Activated CD4-positive, alpha-beta memory T cell treated with anti-CD3 and anti-CD28 coated beads, Interleukin-2, amount 10 ng/mL, durations not matched to agents 7 days and 5 days (primary cell): ENCODE results near the gene CEP112. TPM values are rescaled to one million over a fixed set of nuclear protein-coding genes. Genes with fewer than 3 reads are reported as not detected.

Source experiments
- CTCF ChIA-PET: fragments of 350-600 bp; sonication (Branson Sonifier 250); formaldehyde crosslinking; loops from one replicate; lab custom pipeline; 2021; ENCODE audit warnings: antibody characterized with exemption, inconsistent platforms; lab: Charles Lee
- POLR2A ChIA-PET: fragments of 350-600 bp; sonication (Branson Sonifier 250); formaldehyde crosslinking; loops from one replicate; lab custom pipeline; 2021; ENCODE audit warnings: antibody characterized with exemption; lab: Charles Lee
- DNase-seq: peaks from one replicate; pipeline ENCODE4 v3.0.0-alpha.2; 2020
- H3K27ac Mint-ChIP-seq: one replicate; pipeline ENCODE4 v1.8.0; 2021; ENCODE audit warnings: mild to moderate bottlenecking, mixed read lengths
- H3K27me3 Mint-ChIP-seq: one replicate; pipeline ENCODE4 v1.8.0; 2021; ENCODE audit warnings: mixed read lengths
- H3K36me3 Mint-ChIP-seq: one replicate; pipeline ENCODE4 v1.8.0; 2021; ENCODE audit warnings: low read depth, mixed read lengths
- H3K4me1 Mint-ChIP-seq: one replicate; pipeline ENCODE4 v1.8.0; 2021; ENCODE audit warnings: mixed read lengths
- H3K4me3 Mint-ChIP-seq: one replicate; pipeline ENCODE4 v1.8.0; 2021; ENCODE audit warnings: mild to moderate bottlenecking, mixed read lengths
- H3K9me3 Mint-ChIP-seq: one replicate; pipeline ENCODE4 v1.8.0; 2021; ENCODE audit warnings: mixed read lengths
- total RNA-seq, 2 experiments: library from RNA; stranded (reverse); gene quantifications; one replicate each; pipeline ENCODE4 v1.2.3, GENCODE V29; 2021

CEP112 gene
- total RNA-seq, 2 experiments from 2014 or later, result 4.5 to 4.6 TPM

DNA sequence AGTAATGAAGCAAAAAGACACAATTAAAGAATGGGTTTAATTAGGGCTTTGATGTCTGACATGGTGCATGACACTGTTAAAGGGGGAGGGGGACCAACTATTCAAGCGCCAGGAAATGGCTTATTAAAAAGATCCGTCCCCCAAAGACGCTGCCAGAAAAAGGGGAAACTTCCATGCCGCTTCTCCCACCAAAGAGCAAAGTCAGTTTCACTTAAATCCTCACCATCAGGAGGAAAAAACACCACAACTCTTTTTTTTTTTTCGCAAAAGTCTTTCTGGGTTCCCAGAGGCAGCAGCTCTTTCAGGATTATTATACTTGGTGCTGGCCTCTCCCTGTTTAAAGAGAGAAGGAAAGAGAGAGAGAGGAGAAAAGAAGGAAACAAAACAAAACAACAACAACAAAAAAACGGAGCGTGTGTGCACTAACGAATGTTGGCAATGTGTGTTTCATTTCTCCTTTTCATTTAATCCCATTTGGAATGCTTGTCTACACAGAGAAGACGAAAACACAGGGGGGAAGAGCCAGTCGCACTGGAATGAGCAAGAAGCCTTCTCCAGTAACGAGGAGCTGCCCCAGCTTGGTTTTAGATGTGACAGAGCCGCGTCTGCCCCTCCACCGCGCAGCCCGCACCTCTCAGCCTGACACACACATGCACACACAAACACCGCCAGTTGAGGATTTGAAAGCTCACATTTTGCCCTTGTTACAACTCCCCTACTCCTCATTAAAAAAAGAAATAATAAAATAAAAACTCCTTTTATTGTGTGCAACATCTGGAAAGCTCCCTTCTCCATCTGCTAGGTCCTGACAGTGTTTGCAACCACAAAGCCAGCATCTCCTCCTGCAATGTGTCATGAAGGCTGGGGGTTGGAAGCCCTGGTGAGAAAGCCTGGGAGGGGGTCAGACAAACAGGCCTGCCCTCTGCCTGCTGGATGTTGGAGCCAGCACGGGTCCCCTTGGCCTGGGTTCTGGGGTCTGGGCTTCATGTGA lies 597.8 kb downstream of the CEP112 start:
- DNase-seq, result no peak
- POLR2A ChIA-PET, result no interaction called here
- Mint-ChIP-seq H3K27me3 (peaks cover 2% of the 10 kb centered on the region), H3K4me3 (no peak overlapping the region), H3K36me3 (no peaks in the 10 kb centered on the region), H3K9me3 (no peaks in the 10 kb centered on the region), H3K27ac (no peak overlapping the region), H3K4me1 (peaks cover 5% of the 10 kb centered on the region)
- CTCF ChIA-PET, result no interaction called here

- CTCF ChIA-PET, result no interaction called here
- no peak overlapping the region for H3K4me3 Mint-ChIP-seq
- POLR2A ChIA-PET, result no interaction called here
- H3K9me3 Mint-ChIP-seq, result no peaks in the 10 kb centered on the region
- peaks cover 2% of the 10 kb centered on the region for H3K27me3 Mint-ChIP-seq
- no peaks in the 10 kb centered on the region for H3K36me3 Mint-ChIP-seq
- peaks cover 5% of the 10 kb centered on the region for H3K4me1 Mint-ChIP-seq
- no peak for DNase-seq
- H3K27ac Mint-ChIP-seq, result no peak overlapping the region
Observed at GRCh38 chr17:65593092-65593854, 598.7 kb downstream of the CEP112 start.

- CTCF ChIA-PET, result interaction anchor here (0.6 kb wide), 1 partner anchor 38 kb away, joined by 5 read pairs; no protein-coding TSS in a partner anchor
- Mint-ChIP-seq H3K4me3 (no peak overlapping the region), H3K36me3 (no peaks in the 10 kb centered on the region), H3K9me3 (no peaks in the 10 kb centered on the region), H3K27me3 (peaks cover 2% of the 10 kb centered on the region), H3K27ac (no peak overlapping the region), H3K4me1 (peaks cover 5% of the 10 kb centered on the region)
- POLR2A ChIA-PET, result no interaction called here
- no peak for DNase-seq
Observed at GRCh38 chr17:65592125-65592965, 599.6 kb downstream of the CEP112 start.

- ChIA-PET CTCF (no interaction called here), POLR2A (no interaction called here)
- H3K4me1 Mint-ChIP-seq, result peaks cover 5% of the 10 kb centered on the region
Observed at GRCh38 chr17:65589321-65589720, 602.6 kb downstream of the CEP112 start.

GRCh38 chr17:65588181-65588808 lies 603.6 kb downstream of the CEP112 start:
- peaks cover 7% of the 10 kb centered on the region for H3K4me1 Mint-ChIP-seq
- no peaks in the 10 kb centered on the region for H3K36me3 Mint-ChIP-seq
- DNase-seq, result no peak
- H3K27me3 Mint-ChIP-seq, result no peaks in the 10 kb centered on the region
- POLR2A ChIA-PET, result no interaction called here
- CTCF ChIA-PET, result no interaction called here
- H3K27ac Mint-ChIP-seq, result no peak overlapping the region
- H3K4me3 Mint-ChIP-seq, result no peak overlapping the region
- H3K9me3 Mint-ChIP-seq, result no peaks in the 10 kb centered on the region

More at GRCh38 chr17:65589321-65589720, 602.6 kb downstream of the CEP112 start:
- no peak overlapping the region for H3K27ac Mint-ChIP-seq
- no peaks in the 10 kb centered on the region for H3K9me3 Mint-ChIP-seq
- H3K4me3 Mint-ChIP-seq, result no peak overlapping the region
- DNase-seq, result no peak
- no peaks in the 10 kb centered on the region for H3K36me3 Mint-ChIP-seq
- no peaks in the 10 kb centered on the region for H3K27me3 Mint-ChIP-seq

DNA sequence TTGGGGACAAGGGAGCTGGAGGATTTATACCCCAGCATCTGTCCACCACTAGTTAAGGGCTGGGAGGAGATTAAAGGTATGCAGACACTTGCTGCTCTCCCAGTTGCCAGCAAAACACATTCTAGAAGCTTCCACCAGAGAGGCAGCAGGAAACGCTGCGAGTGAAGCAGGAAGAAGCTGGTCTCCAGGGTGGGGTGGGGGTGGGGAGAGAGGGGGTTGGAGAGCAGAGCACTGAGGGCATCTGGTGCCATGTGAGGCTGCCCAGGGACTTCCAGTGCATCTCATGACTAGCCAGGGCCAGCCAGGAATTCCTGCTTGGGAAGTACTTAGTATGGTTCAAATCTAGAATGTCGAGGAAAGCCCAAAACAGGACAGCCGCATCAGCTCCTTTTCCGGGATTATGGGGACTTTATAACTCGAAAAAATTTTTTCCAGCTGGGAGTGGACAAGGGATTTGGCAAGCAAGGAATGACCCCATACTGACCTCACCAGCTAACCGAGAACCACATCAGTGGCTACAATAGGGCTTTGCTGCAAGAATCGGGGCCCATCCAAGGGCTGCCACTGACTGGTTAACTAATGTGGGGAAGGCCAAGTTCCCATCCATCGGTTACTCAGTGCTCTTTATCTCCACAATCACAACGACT lies 604.3 kb downstream of the CEP112 start:
- Mint-ChIP-seq H3K4me3 (no peak overlapping the region), H3K9me3 (no peaks in the 10 kb centered on the region), H3K27ac (no peak overlapping the region), H3K27me3 (no peaks in the 10 kb centered on the region), H3K36me3 (no peaks in the 10 kb centered on the region), H3K4me1 (peaks cover 7% of the 10 kb centered on the region)
- CTCF ChIA-PET, result interaction anchor here (1.2 kb wide), 1 partner anchor 578 kb away, joined by 3 read pairs; no protein-coding TSS in a partner anchor
- POLR2A ChIA-PET, result no interaction called here
- no peak for DNase-seq

GRCh38 chr17:65586899-65587298 lies 605.0 kb downstream of the CEP112 start:
- Mint-ChIP-seq H3K9me3 (no peaks in the 10 kb centered on the region), H3K4me1 (peaks cover 7% of the 10 kb centered on the region), H3K36me3 (no peaks in the 10 kb centered on the region), H3K4me3 (no peak overlapping the region), H3K27ac (no peak overlapping the region), H3K27me3 (no peaks in the 10 kb centered on the region)
- ChIA-PET CTCF (interaction anchor here (1.2 kb wide), 1 partner anchor 579 kb away, joined by 3 read pairs; no protein-coding TSS in a partner anchor), POLR2A (no interaction called here)
- no peak for DNase-seq

Other genes with a start within 250 kb of the CEP112 start
- not detected for gene APOH, start 37.3 kb upstream of the CEP112 start, total RNA-seq
- 10 to 100 TPM; 57.6 to 61.3 TPM for gene PRKCA, start 110.5 kb upstream of the CEP112 start, total RNA-seq